ENCODE data around the gene TMEM43.

Gene TMEM43

DNA sequence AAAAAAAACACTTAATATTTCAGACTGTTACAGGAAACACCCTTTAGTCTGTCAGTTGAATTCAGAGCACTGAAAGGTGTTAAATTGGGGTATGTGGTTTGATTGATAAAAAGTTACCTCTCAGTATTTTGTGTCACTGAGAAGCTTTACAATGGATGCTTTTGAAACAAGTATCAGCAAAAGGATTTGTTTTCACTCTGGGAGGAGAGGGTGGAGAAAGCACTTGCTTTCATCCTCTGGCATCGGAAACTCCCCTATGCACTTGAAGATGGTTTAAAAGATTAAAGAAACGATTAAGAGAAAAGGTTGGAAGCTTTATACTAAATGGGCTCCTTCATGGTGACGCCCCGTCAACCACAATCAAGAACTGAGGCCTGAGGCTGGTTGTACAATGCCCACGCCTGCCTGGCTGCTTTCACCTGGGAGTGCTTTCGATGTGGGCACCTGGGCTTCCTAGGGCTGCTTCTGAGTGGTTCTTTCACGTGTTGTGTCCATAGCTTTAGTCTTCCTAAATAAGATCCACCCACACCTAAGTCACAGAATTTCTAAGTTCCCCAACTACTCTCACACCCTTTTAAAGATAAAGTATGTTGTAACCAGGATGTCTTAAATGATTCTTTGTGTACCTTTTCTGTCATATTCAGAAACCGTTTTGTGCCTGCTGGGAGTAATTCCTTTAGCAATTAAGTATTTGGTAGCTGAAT is 17.9 kb downstream of the TMEM43 start:
- no peaks in the 10 kb centered on the region for H3K36me3 ChIP-seq
- no peak for DNase-seq
- no peaks in the 10 kb centered on the region for H3K4me1 ChIP-seq

DNA sequence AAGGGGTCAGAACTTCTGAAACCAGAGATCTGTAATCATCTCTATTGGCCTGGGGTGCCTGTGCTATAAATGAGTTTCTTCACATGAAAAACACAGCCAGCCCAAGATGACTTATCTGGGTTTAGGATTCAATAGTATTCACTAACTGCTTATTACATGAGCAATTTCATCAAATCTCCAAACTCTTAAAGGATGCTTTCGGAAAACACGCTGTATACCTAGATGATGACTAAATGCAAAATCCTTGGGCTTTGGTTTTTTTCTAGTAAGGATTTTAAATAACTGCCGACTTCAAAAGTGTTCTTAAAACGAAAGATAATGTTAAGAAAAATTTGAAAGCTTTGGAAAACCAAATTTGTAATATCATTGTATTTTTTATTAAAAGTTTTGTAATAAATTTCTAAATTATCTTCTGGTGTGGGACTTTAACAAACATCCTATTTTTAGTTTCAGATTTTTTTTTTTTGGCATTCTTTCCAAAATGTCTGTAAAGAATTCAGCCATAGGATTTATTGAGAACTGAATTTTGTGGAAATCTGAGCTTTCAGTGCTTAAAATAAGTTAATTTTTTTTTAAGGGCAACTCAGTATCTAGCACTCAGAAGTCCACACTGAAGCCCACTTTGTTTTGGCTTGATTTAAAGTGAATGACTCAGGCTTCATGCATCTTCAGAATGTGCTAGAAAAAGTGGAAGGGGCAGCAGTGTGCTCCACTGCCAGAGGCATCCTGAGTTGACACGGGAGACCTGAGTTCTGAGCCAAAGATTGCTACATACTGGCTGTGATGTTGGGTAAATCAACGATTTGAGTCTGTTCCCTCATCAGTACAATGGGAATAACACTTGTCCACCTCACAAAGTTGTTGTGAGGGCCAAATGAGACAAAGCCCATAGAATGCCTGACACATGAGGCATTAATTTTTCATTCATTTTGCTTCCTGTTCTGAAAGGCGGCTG is 18.7 kb downstream of the TMEM43 start:
- Histone ChIP-seq H3K9me3 (no peaks in the 10 kb centered on the region), H3K4me3 (ENCODE audit: low read depth, low read length) (no peak overlapping the region), H3K36me3 (no peaks in the 10 kb centered on the region), H3K27me3 (no peaks in the 10 kb centered on the region), H3K4me1 (no peaks in the 10 kb centered on the region)
- DNase-seq: no peak
- TF ChIP-seq, protein P1, sequence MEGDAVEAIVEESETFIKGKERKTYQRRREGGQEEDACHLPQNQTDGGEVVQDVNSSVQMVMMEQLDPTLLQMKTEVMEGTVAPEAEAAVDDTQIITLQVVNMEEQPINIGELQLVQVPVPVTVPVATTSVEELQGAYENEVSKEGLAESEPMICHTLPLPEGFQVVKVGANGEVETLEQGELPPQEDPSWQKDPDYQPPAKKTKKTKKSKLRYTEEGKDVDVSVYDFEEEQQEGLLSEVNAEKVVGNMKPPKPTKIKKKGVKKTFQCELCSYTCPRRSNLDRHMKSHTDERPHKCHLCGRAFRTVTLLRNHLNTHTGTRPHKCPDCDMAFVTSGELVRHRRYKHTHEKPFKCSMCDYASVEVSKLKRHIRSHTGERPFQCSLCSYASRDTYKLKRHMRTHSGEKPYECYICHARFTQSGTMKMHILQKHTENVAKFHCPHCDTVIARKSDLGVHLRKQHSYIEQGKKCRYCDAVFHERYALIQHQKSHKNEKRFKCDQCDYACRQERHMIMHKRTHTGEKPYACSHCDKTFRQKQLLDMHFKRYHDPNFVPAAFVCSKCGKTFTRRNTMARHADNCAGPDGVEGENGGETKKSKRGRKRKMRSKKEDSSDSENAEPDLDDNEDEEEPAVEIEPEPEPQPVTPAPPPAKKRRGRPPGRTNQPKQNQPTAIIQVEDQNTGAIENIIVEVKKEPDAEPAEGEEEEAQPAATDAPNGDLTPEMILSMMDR (IDR thresholded peaks at IDR 0.05; ENCODE audit: low read depth, low read length): no peak

More for the DNA sequence above, 17.9 kb downstream of the TMEM43 start:
- Histone ChIP-seq H3K4me3 (ENCODE audit: low read depth, low read length) (no peak overlapping the region), H3K9me3 (no peaks in the 10 kb centered on the region), H3K27me3 (no peaks in the 10 kb centered on the region)
- TF ChIP-seq, protein P1 (IDR thresholded peaks at IDR 0.05; ENCODE audit: low read depth, low read length): no peak

DNA sequence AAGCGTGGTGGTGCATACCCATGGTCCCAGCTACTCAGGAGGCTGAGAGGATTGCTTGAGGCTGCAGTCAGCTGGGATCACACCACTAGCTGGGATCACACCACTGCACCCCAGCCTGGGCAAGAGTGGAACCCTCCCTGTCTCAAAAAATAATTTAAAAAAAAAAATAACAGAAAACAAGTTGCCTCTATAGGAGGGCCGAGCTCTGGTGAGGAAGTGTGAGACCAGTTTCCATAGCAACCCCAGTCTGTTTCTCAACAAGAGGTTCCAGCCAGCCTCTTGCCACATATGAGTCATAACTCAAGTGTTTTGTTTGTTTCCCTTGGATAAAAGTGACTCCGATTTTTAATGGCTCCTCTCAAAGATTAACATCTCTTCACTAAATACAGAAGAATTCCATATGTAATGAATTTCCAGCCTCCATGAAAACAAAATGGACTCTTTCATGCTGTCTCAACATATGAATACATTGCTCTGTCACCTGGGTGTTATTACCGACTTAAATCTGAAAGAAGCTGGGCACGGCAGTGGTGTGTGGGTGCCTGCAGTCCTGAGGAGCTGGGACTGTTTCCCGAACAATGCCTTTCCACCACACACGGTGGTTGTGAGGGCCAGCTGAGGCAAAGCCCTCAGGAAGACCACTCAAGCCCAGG is 19.7 kb downstream of the TMEM43 start:
- peak; percentile 49 for DNase-seq
- no peak overlapping the region for H3K4me3 ChIP-seq (ENCODE audit: low read depth, low read length)
- H3K27me3 ChIP-seq: no peaks in the 10 kb centered on the region
- H3K36me3 ChIP-seq: no peaks in the 10 kb centered on the region
- TF ChIP-seq, protein P1 (IDR thresholded peaks at IDR 0.05; ENCODE audit: low read depth, low read length): no peak
- no peaks in the 10 kb centered on the region for H3K4me1 ChIP-seq
- H3K9me3 ChIP-seq: no peaks in the 10 kb centered on the region

DNA sequence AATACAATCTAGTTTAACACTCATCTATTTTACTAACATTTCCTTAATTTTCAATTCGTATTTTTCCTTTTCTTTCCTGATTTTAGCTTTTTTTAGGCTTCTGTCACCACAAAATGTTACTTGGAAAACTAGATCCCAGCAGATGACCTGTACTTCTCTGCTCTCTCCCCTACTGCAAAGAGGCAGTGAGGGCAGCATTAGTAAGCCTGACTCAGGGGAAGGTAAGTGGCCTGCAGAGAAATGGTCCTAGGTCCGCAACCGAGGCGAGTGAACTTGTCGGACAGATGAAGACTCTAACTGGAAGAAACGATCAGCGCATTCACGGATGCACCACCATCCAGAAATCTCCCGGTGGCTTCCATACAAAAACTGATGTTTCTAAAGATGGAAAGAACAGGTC is 20.4 kb downstream of the TMEM43 start:
- no peaks in the 10 kb centered on the region for H3K9me3 ChIP-seq
- H3K4me3 ChIP-seq (ENCODE audit: low read depth, low read length): no peak overlapping the region
- TF ChIP-seq, protein P1 (IDR thresholded peaks at IDR 0.05; ENCODE audit: low read depth, low read length): no peak
- no peaks in the 10 kb centered on the region for H3K4me1 ChIP-seq
- H3K27me3 ChIP-seq: no peaks in the 10 kb centered on the region
- no peak for DNase-seq
- H3K36me3 ChIP-seq: no peaks in the 10 kb centered on the region

DNA sequence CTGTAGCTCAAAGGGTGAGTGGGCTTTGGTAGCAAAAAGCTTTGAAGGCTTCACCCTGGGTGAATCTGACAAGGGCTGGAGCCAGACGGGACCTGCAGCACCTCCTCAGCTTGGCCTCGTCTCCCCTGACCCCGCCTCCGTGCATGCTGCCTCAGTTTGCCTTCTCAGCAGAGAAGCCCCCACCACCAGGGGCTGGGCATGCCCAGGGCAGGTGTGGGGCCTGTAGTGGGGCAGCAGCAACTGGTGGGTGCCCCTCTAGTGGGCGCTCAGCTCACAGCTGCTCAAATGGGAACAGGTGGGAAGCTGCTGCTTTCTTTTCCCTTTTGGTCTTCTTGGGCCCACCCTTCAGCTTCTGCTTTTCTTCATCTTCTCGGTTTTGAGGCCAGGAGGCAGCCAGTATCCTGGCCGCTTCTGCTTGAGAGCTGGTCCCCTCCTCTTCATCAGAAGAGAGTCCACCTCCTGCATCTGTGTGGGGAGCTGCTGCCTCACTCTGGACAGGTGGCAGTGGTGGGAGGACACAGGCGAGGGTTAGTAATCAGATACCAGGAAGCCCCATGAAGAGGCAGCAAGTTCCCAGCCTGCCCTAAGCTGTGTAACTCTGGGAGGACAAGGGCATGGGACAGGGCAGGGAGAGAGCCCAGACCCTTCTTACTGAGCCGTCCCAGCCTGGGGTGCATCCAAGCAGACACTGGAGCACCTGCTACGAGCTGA is 21.0 kb downstream of the TMEM43 start:
- Histone ChIP-seq H3K4me3 (ENCODE audit: low read depth, low read length) (no peak overlapping the region), H3K27me3 (no peaks in the 10 kb centered on the region), H3K36me3 (no peaks in the 10 kb centered on the region), H3K4me1 (no peaks in the 10 kb centered on the region), H3K9me3 (no peaks in the 10 kb centered on the region)
- TF ChIP-seq, protein P1 (IDR thresholded peaks at IDR 0.05; ENCODE audit: low read depth, low read length): no peak
- DNase-seq: no peak
